ENCODE results near the gene RABAC1. TPM values are rescaled to one million over a fixed set of nuclear protein-coding genes. Genes with fewer than 3 reads are reported as not detected.

Gene RABAC1
- total and polyA plus RNA-seq, 2 of the 13 experiments (the other 11 are each of a cell fraction or from before 2014, with no cell fraction given), result 37.4 to 74.0 TPM

GRCh38 chr19:41945135-41945766 is 13.9 kb downstream of the RABAC1 start:
- ChIA-PET CTCF (ENCODE audit: low intra/inter-chr PET ratio, low total read pairs) (no interaction called here), POLR2A (no interaction called here)
- ATAC-seq (no peak), FAIRE-seq (no peak), DNase-seq (ENCODE audit: low spot score) (no peak)
- Histone ChIP-seq H3K4me2 (ENCODE audit: low read depth, low read length) (no peak overlapping the region), H4K20me1 (ENCODE audit: insufficient read depth, low read length) (no peaks in the 10 kb centered on the region), H3K9ac (ENCODE audit: insufficient read depth, low read depth, low read length) (no peak overlapping the region), H3K4me1 (ENCODE audit: insufficient read depth, low read length) (no peaks in the 10 kb centered on the region), H3K36me3 (replicated peaks in 1 of 2; ENCODE audit: control insufficient read depth in 1 of 2, insufficient read depth in 2 of 2, low read length in 2 of 2) (no peaks in the 10 kb centered on the region), H3K9me3 (ENCODE audit: low read length) (no peaks in the 10 kb centered on the region), H3K27me3 (ENCODE audit: control insufficient read depth in 1 of 2, insufficient read depth in 2 of 2, low read length in 2 of 2) (peaks cover 4 to 18% of the 10 kb centered on the region in 2 experiments; a peak in 3 of 5 replicates), H2AFZ (ENCODE audit: low read length) (no peak overlapping the region), H3K27ac (ENCODE audit: extremely low read length, insufficient read depth, low read length) (no peak overlapping the region), H3K79me2 (ENCODE audit: insufficient read depth, low read length) (no peaks in the 10 kb centered on the region), H3K4me3 (replicated peaks in 1 of 3; ENCODE audit: insufficient read depth in 1 of 3, low read depth in 2 of 3, low read length in 3 of 3) (no peak overlapping the region)
- intact Hi-C loops (cut with micrococcal nuclease; ENCODE audit: unreplicated experiment) (no loop called here), in situ Hi-C loops (cut with HindIII; ENCODE audit: extremely low pct_ligation_motif_present, low pct_unique_long_range_greater_than_20kb) (no loop called here)
- 18% methylated on average over 3 of the region's 8 CpGs for WGBS (ENCODE audit: low lambda C conversion rate)
- BruUV-seq (replicated peaks), result no TSS peak
- peak; percentile 26; the same call in 1 of the 2 replicates for TF ChIP-seq CREB1 (IDR thresholded peaks at IDR 0.05)
- TF ChIP-seq CREB1 (CRISPR knock-in tag; IDR thresholded peaks at IDR 0.05), result no peak
- TF ChIP-seq ZC3H13 (CRISPR knock-in tag; IDR thresholded peaks at IDR 0.05), result no peak

GRCh38 chr19:41944336-41944735 is 14.8 kb downstream of the RABAC1 start:
- no peak overlapping the region for H2AFZ ChIP-seq (ENCODE audit: low read length)
- ATAC-seq (no peak), DNase-seq (ENCODE audit: low spot score) (no peak), FAIRE-seq (no peak)
- intact Hi-C loops (cut with micrococcal nuclease; ENCODE audit: unreplicated experiment), result no loop called here
- H3K36me3 ChIP-seq (replicated peaks in 1 of 2; ENCODE audit: control insufficient read depth in 1 of 2, insufficient read depth in 2 of 2, low read length in 2 of 2), result no peaks in the 10 kb centered on the region
- no peak overlapping the region for H3K4me3 ChIP-seq (replicated peaks in 1 of 3; ENCODE audit: insufficient read depth in 1 of 3, low read depth in 2 of 3, low read length in 3 of 3)
- no TSS peak for BruUV-seq (replicated peaks)
- no peaks in the 10 kb centered on the region for H3K4me1 ChIP-seq (ENCODE audit: insufficient read depth, low read length)
- peaks cover 7 to 22% of the 10 kb centered on the region in 2 experiments; a peak in 3 of 5 replicates for H3K27me3 ChIP-seq (ENCODE audit: control insufficient read depth in 1 of 2, insufficient read depth in 2 of 2, low read length in 2 of 2)
- in situ Hi-C loops (cut with HindIII; ENCODE audit: extremely low pct_ligation_motif_present, low pct_unique_long_range_greater_than_20kb), result no loop called here
- H3K79me2 ChIP-seq (ENCODE audit: insufficient read depth, low read length), result no peaks in the 10 kb centered on the region
- H3K27ac ChIP-seq (ENCODE audit: extremely low read length, insufficient read depth, low read length), result no peak overlapping the region
- WGBS (ENCODE audit: low lambda C conversion rate), result 14% methylated on average over 2 of the region's 2 CpGs
- ChIA-PET POLR2A (no interaction called here), CTCF (ENCODE audit: low intra/inter-chr PET ratio, low total read pairs) (no interaction called here)
- H3K9me3 ChIP-seq (ENCODE audit: low read length), result no peaks in the 10 kb centered on the region
- no peak overlapping the region for H3K9ac ChIP-seq (ENCODE audit: insufficient read depth, low read depth, low read length)
- H3K4me2 ChIP-seq (ENCODE audit: low read depth, low read length), result no peak overlapping the region
- no peaks in the 10 kb centered on the region for H4K20me1 ChIP-seq (ENCODE audit: insufficient read depth, low read length)
- TF ChIP-seq BCL3 (CRISPR knock-in tag; IDR thresholded peaks at IDR 0.05) (no peak), SMAD9 (CRISPR knock-in tag; IDR thresholded peaks at IDR 0.05) (no peak), NFATC3 (CRISPR knock-in tag; IDR thresholded peaks at IDR 0.05) (no peak), SETDB1 (CRISPR knock-in tag; IDR thresholded peaks at IDR 0.05; ENCODE audit: borderline replicate concordance) (no peak), MTA3 (CRISPR knock-in tag; IDR thresholded peaks at IDR 0.05) (no peak), HNF1A (IDR thresholded peaks at IDR 0.05; ENCODE audit: low read depth) (no peak), HNF1A (CRISPR knock-in tag; IDR thresholded peaks at IDR 0.05; ENCODE audit: borderline replicate concordance) (no peak), ZBTB20 (CRISPR knock-in tag; IDR thresholded peaks at IDR 0.05; ENCODE audit: borderline replicate concordance, low read depth) (no peak), MYPOP (CRISPR knock-in tag; IDR thresholded peaks at IDR 0.05) (no peak)

Data from HepG2 (cell line).